ENCODE data around the gene ERMN.
A peak's percentile ranks its signal among the peaks of the same experiment; 100 is the strongest.
"Not testable (repeated sequence)": the region's sequence is repeated elsewhere in the genome, so short reads cannot be mapped to it uniquely, and the experiment has no call there.

Gene ERMN, protein sequence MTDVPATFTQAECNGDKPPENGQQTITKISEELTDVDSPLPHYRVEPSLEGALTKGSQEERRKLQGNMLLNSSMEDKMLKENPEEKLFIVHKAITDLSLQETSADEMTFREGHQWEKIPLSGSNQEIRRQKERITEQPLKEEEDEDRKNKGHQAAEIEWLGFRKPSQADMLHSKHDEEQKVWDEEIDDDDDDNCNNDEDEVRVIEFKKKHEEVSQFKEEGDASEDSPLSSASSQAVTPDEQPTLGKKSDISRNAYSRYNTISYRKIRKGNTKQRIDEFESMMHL

GRCh38 chr2:157325786-157326185, at the start of gene ERMN:
ERMN (minus strand) TSS chr2:157325824; CDS start chr2:157325642, 182 bp downstream.
- no peak for ATAC-seq
- Mint-ChIP-seq H3K36me3 (ENCODE audit: low read depth) (peaks cover 3% of the 10 kb centered on the region), H3K27ac (no peak within 1 kb of the TSS)

DNA sequence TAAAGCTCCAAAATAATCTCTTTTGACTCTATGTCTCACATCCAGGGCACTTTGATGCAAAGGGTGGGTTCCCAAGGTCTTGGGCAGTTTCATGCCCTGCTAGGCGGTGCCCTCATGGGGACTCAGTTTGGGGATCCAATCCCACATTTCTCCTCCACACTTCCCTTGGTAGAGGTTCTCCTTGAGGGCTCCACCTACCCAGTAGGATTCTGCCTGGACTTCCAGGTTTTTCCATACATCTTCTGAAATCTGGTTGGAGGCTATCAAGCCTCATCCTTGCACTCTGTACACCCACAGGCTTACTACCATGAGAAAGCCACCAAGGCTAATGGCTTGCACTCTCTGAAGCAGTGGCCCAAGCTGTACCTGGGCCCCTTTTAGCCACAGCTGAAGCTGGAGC, 49.8 kb upstream of the ERMN start:
- ATAC-seq: no peak
- no peak overlapping the region for H3K27ac Mint-ChIP-seq

More at GRCh38 chr2:157325786-157326185, at the start of gene ERMN:
- Mint-ChIP-seq H3K4me3 (no peak within 1 kb of the TSS), H3K4me1 (peaks cover 37% of the 10 kb centered on the region), H3K27me3 (no peaks in the 10 kb centered on the region), H3K9me3 (no peaks in the 10 kb centered on the region)
- DNase-seq: no peak

DNA sequence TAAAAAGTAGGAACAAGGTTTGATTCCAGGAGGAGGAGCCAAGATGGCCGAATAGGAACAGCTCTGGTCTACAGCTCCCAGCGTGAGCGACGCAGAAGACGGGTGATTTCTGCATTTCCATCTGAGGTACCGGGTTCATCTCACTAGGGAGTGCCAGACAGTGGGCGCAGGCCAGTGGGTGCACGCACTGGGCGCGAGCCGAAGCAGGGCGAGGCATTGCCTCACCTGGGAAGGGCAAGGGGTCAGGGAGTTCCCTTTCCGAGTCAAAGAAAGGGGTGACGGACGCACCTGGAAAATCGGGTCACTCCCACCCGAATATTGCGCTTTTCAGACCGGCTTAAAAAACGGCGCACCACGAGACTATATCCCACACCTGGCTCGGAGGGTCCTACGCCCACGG, 42.9 kb upstream of the ERMN start:
- not testable (repeated sequence) for DNase-seq; H3K27me3 Mint-ChIP-seq; H3K27ac Mint-ChIP-seq; H3K36me3 Mint-ChIP-seq (ENCODE audit: low read depth); ATAC-seq; H3K4me3 Mint-ChIP-seq; H3K9me3 Mint-ChIP-seq
- peaks cover 33% of the 10 kb centered on the region for H3K4me1 Mint-ChIP-seq

More for the DNA sequence above, 49.8 kb upstream of the ERMN start:
- peaks cover 21% of the 10 kb centered on the region for H3K9me3 Mint-ChIP-seq
- H3K36me3 Mint-ChIP-seq (ENCODE audit: low read depth): peaks cover 26% of the 10 kb centered on the region
- H3K4me3 Mint-ChIP-seq: no peak overlapping the region
- H3K4me1 Mint-ChIP-seq: peaks cover 15% of the 10 kb centered on the region
- DNase-seq: no peak
- no peaks in the 10 kb centered on the region for H3K27me3 Mint-ChIP-seq

- Mint-ChIP-seq H3K27ac (no peak overlapping the region), H3K4me3 (no peak overlapping the region), H3K27me3 (no peaks in the 10 kb centered on the region), H3K4me1 (peaks cover 41% of the 10 kb centered on the region), H3K36me3 (ENCODE audit: low read depth) (peaks cover 15% of the 10 kb centered on the region), H3K9me3 (peaks cover 16% of the 10 kb centered on the region)
- no peak for ATAC-seq
- DNase-seq: no peak
Measured at GRCh38 chr2:157367704-157368103, 42.1 kb upstream of the ERMN start.

- peak; percentile 58 for ATAC-seq
- Mint-ChIP-seq H3K27me3 (no peaks in the 10 kb centered on the region), H3K4me3 (peak overlapping the region; percentile 37), H3K36me3 (ENCODE audit: low read depth) (peaks cover 39% of the 10 kb centered on the region), H3K27ac (peak overlapping the region; percentile 74), H3K9me3 (peaks cover 32% of the 10 kb centered on the region), H3K4me1 (peaks cover 46% of the 10 kb centered on the region)
- DNase-seq: peak; percentile 23
Measured at GRCh38 chr2:157364257-157364974, 38.8 kb upstream of the ERMN start.

GRCh38 chr2:157363612-157364101, 38.0 kb upstream of the ERMN start:
- DNase-seq (no peak), ATAC-seq (peak; percentile 26)
- H3K36me3 Mint-ChIP-seq (ENCODE audit: low read depth): peaks cover 39% of the 10 kb centered on the region
- peaks cover 32% of the 10 kb centered on the region for H3K9me3 Mint-ChIP-seq
- peaks cover 46% of the 10 kb centered on the region for H3K4me1 Mint-ChIP-seq
- H3K27ac Mint-ChIP-seq: peak overlapping the region; percentile 74
- H3K4me3 Mint-ChIP-seq: peak overlapping the region; percentile 37
- H3K27me3 Mint-ChIP-seq: no peaks in the 10 kb centered on the region

DNA sequence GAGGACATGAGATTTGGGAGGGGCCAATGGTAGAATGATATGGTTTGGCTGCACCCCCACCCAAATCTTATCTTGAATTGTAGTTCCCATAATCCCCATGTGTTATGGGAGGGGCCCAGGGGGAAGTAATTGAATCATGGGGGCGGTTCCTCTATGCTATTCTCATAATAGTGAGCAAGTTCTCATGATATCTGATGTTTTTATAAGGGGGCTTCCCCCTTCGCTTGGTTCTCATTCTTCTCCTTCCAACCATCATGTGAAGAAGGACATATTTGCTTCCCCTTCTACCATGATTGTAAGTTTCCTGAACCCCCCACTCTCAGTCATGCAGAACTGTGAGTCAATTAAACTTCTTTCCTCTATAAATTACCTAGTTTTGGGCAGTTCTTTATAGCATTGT, 37.0 kb upstream of the ERMN start:
- H3K27ac Mint-ChIP-seq: no peak overlapping the region
- DNase-seq: no peak
- H3K4me1 Mint-ChIP-seq: peaks cover 51% of the 10 kb centered on the region
- no peak overlapping the region for H3K4me3 Mint-ChIP-seq
- peaks cover 30% of the 10 kb centered on the region for H3K9me3 Mint-ChIP-seq
- no peak for ATAC-seq
- H3K27me3 Mint-ChIP-seq: no peaks in the 10 kb centered on the region
- H3K36me3 Mint-ChIP-seq (ENCODE audit: low read depth): peaks cover 36% of the 10 kb centered on the region

DNA sequence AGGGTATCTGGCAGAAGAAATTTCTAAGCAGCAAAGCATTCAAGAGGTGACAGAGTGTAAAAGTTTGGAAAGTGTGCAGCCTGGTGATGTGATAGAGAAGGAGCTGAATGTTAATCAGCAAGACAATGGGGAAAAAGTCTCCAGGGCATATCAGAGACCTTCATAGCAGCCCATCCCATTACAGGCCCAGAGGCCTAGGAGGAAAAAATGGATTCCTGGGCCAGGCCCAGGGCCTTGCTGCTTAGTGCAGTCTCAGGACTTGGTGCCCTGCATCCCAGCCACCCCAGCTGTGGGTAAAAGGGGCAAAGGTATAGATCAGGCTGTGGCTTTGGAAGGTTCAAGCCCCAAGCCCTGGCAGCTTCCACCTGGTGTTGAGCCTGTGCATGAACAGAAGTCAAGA, 35.9 kb upstream of the ERMN start:
- H3K9me3 Mint-ChIP-seq: peaks cover 27% of the 10 kb centered on the region
- H3K36me3 Mint-ChIP-seq (ENCODE audit: low read depth): peaks cover 34% of the 10 kb centered on the region
- H3K27ac Mint-ChIP-seq: no peak overlapping the region
- H3K27me3 Mint-ChIP-seq: no peaks in the 10 kb centered on the region
- no peak for ATAC-seq
- no peak for DNase-seq
- H3K4me3 Mint-ChIP-seq: no peak overlapping the region
- peaks cover 52% of the 10 kb centered on the region for H3K4me1 Mint-ChIP-seq

GRCh38 chr2:157359628-157360027, 34.0 kb upstream of the ERMN start:
- H3K27me3 Mint-ChIP-seq: no peaks in the 10 kb centered on the region
- peaks cover 50% of the 10 kb centered on the region for H3K4me1 Mint-ChIP-seq
- DNase-seq: no peak
- ATAC-seq: no peak
- H3K36me3 Mint-ChIP-seq (ENCODE audit: low read depth): peaks cover 30% of the 10 kb centered on the region
- H3K27ac Mint-ChIP-seq: no peak overlapping the region
- peaks cover 23% of the 10 kb centered on the region for H3K9me3 Mint-ChIP-seq
- H3K4me3 Mint-ChIP-seq: no peak overlapping the region

DNA sequence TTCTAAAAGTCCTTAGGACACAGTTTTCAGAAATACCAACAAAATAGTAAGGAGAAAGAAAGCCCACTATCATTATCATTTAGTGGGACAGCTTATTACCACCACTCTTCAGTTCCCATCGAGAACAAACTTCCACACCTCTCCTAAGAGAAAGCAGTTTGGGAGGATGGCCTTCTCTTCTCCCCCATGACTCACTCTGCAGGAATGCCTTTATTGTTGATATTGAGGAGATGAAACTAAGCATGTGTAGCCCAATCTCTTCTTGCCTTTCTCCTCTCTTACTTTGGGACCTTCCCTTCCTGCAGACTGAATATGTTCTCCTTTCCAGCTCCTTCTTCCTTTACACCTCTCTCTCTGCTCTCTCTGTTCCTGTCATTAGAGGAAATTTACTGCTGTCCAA, 30.0 kb upstream of the ERMN start:
- H3K36me3 Mint-ChIP-seq (ENCODE audit: low read depth): peaks cover 7% of the 10 kb centered on the region
- no peak overlapping the region for H3K4me3 Mint-ChIP-seq
- peaks cover 7% of the 10 kb centered on the region for H3K9me3 Mint-ChIP-seq
- ATAC-seq (no peak), DNase-seq (no peak)
- H3K4me1 Mint-ChIP-seq: peaks cover 46% of the 10 kb centered on the region
- no peaks in the 10 kb centered on the region for H3K27me3 Mint-ChIP-seq
- no peak overlapping the region for H3K27ac Mint-ChIP-seq

GRCh38 chr2:157349949-157350515, 24.4 kb upstream of the ERMN start:
- H3K36me3 Mint-ChIP-seq (ENCODE audit: low read depth): peaks cover 6% of the 10 kb centered on the region
- no peak for ATAC-seq
- peaks cover 9% of the 10 kb centered on the region for H3K9me3 Mint-ChIP-seq
- DNase-seq: no peak
- H3K4me1 Mint-ChIP-seq: peaks cover 42% of the 10 kb centered on the region
- H3K27me3 Mint-ChIP-seq: no peaks in the 10 kb centered on the region
- no peak overlapping the region for H3K27ac Mint-ChIP-seq
- H3K4me3 Mint-ChIP-seq: no peak overlapping the region

- ATAC-seq: no peak
- Mint-ChIP-seq H3K4me1 (peaks cover 31% of the 10 kb centered on the region), H3K27me3 (no peaks in the 10 kb centered on the region), H3K27ac (no peak overlapping the region), H3K9me3 (peaks cover 21% of the 10 kb centered on the region), H3K4me3 (peak overlapping the region; percentile 32), H3K36me3 (ENCODE audit: low read depth) (peaks cover 20% of the 10 kb centered on the region)
- DNase-seq: no peak
Measured at GRCh38 chr2:157348291-157348921, 22.8 kb upstream of the ERMN start.

- H3K27me3 Mint-ChIP-seq: no peaks in the 10 kb centered on the region
- H3K36me3 Mint-ChIP-seq (ENCODE audit: low read depth): peaks cover 41% of the 10 kb centered on the region
- peaks cover 46% of the 10 kb centered on the region for H3K9me3 Mint-ChIP-seq
Measured at GRCh38 chr2:157345647-157346389, 20.2 kb upstream of the ERMN start.

DNA sequence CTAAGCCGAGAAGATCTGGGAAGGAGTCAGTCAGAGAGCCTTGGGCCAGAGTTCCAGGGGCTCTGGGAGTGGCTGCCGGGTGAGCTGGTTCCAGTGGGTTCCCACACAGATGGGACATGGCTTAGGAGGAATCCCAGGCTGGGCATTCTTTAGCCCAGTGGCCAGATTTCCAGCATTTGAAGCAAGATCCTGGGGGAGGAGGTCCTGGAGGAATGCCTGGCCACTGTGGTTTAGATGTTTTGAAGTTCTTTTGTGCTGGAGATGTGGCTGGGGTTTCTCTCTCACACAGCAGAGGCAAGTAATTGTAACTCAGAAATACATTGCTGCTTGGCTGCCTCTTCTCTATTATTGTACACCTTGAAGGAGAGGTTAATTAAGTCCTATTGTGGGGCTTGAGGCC, 15.8 kb upstream of the ERMN start:
- H3K4me3 Mint-ChIP-seq, H3K27ac Mint-ChIP-seq, ATAC-seq, DNase-seq, H3K27me3 Mint-ChIP-seq: not testable (repeated sequence)
- peaks cover 27% of the 10 kb centered on the region for H3K4me1 Mint-ChIP-seq
- H3K9me3 Mint-ChIP-seq: peaks cover 53% of the 10 kb centered on the region
- peaks cover 41% of the 10 kb centered on the region for H3K36me3 Mint-ChIP-seq (ENCODE audit: low read depth)

More at GRCh38 chr2:157345647-157346389, 20.2 kb upstream of the ERMN start:
- Mint-ChIP-seq H3K4me3 (no peak overlapping the region), H3K27ac (no peak overlapping the region), H3K4me1 (peaks cover 23% of the 10 kb centered on the region)
- no peak for DNase-seq
- ATAC-seq: no peak

Measured in activated naive CD8-positive, alpha-beta T cell treated with anti-CD3 and anti-CD28 coated beads, Interleukin-2, amount 50 U/mL, for 24 hours (primary cell).